Effector CD8-positive, alpha-beta T cell (primary cell): Measurements from ENCODE around the gene CEP350.
"Not testable (repeated sequence)": the region's sequence is repeated elsewhere in the genome, so short reads cannot be mapped to it uniquely, and the experiment has no call there.

Experiments
- DNase-seq: peaks from one replicate; lab custom pipeline; 2025; lab: John Stamatoyannopoulos, UW

The CEP350 gene

GRCh38 chr1:180123463-180123936 is 168.9 kb downstream of the CEP350 start:
- DNase-seq: no peak

- DNase-seq: no peak
Observed at GRCh38 chr1:180130651-180131050, 176.0 kb downstream of the CEP350 start.

GRCh38 chr1:180131510-180131909 is 176.9 kb downstream of the CEP350 start:
- no peak for DNase-seq

GRCh38 chr1:180133193-180133592 is 178.6 kb downstream of the CEP350 start:
- no peak for DNase-seq

- DNase-seq: not testable (repeated sequence)
Observed at GRCh38 chr1:180133688-180134087, 179.1 kb downstream of the CEP350 start.

- no peak for DNase-seq
Observed at GRCh38 chr1:180135535-180135934, 180.9 kb downstream of the CEP350 start.

- no peak for DNase-seq
Observed at GRCh38 chr1:180136331-180136967, 181.8 kb downstream of the CEP350 start.

GRCh38 chr1:180136968-180137356 is 182.4 kb downstream of the CEP350 start:
- DNase-seq: no peak

GRCh38 chr1:180137776-180138175 is 183.2 kb downstream of the CEP350 start:
- no peak for DNase-seq

GRCh38 chr1:180141381-180141934 is 186.8 kb downstream of the CEP350 start:
- no peak for DNase-seq

- no peak for DNase-seq
Observed at GRCh38 chr1:180143359-180143758, 188.7 kb downstream of the CEP350 start.

- DNase-seq: no peak
Observed at GRCh38 chr1:180144659-180145357, 190.2 kb downstream of the CEP350 start.

- DNase-seq: no peak
Observed at GRCh38 chr1:180145446-180145845, 190.8 kb downstream of the CEP350 start.

- DNase-seq: no peak
Observed at GRCh38 chr1:180150982-180151381, 196.4 kb downstream of the CEP350 start.

- DNase-seq: no peak
Observed at GRCh38 chr1:180151508-180151907, 196.9 kb downstream of the CEP350 start.

GRCh38 chr1:180152588-180152987 is 198.0 kb downstream of the CEP350 start:
- DNase-seq: no peak

GRCh38 chr1:180153032-180153431 is 198.4 kb downstream of the CEP350 start:
- DNase-seq: no peak

GRCh38 chr1:180154003-180154324 is 199.4 kb downstream of the CEP350 start:
- no peak for DNase-seq

GRCh38 chr1:180154325-180155181 is 199.9 kb downstream of the CEP350 start, which contains the start of gene QSOX1:
QSOX1 (plus strand) TSS chr1:180154869; CDS start chr1:180154908, 39 bp downstream.
- peak; percentile 80 for DNase-seq

GRCh38 chr1:180155182-180155682 is 200.6 kb downstream of the CEP350 start:
- DNase-seq: peak; percentile 28

GRCh38 chr1:180156201-180156600 is 201.6 kb downstream of the CEP350 start:
- DNase-seq: no peak

GRCh38 chr1:180156631-180157091 is 202.1 kb downstream of the CEP350 start:
- DNase-seq: no peak
